Measurements from ENCODE around the gene OR5J2.

Gene OR5J2

GRCh38 chr11:56163804-56164203 is 12.6 kb upstream of the OR5J2 start:
- no peak overlapping the region for H3K27ac ChIP-seq
- H3K4me1 ChIP-seq (ENCODE audit: control insufficient read depth in 1 of 2, insufficient read depth in 1 of 2, low read depth in 1 of 2, low read length in 1 of 2): no peaks in the 10 kb centered on the region
- no peak overlapping the region for H3K4me3 ChIP-seq (ENCODE audit: low read depth in 1 of 2, low read length in 1 of 2)
- H3K36me3 ChIP-seq: no peaks in the 10 kb centered on the region
- TF ChIP-seq CTCF (IDR thresholded peaks at IDR 0.05): no peak
- H3K27me3 ChIP-seq: no peaks in the 10 kb centered on the region
- H3K9me3 ChIP-seq: no peaks in the 10 kb centered on the region

- no peak for TF ChIP-seq CTCF (IDR thresholded peaks at IDR 0.05)
- H3K27ac ChIP-seq: no peak overlapping the region
Observed at GRCh38 chr11:56172256-56172830, 4.1 kb upstream of the OR5J2 start.

GRCh38 chr11:56183459-56183858 is 7.0 kb downstream of the OR5J2 start:
- Histone ChIP-seq H3K36me3 (no peaks in the 10 kb centered on the region), H3K9me3 (peaks cover 2% of the 10 kb centered on the region), H3K27me3 (no peaks in the 10 kb centered on the region), H3K27ac (no peak overlapping the region), H3K4me1 (ENCODE audit: control insufficient read depth in 1 of 2, insufficient read depth in 1 of 2, low read depth in 1 of 2, low read length in 1 of 2) (no peaks in the 10 kb centered on the region), H3K4me3 (ENCODE audit: low read depth in 1 of 2, low read length in 1 of 2) (no peak overlapping the region)
- no peak for TF ChIP-seq CTCF (IDR thresholded peaks at IDR 0.05)

More at GRCh38 chr11:56172256-56172830, 4.1 kb upstream of the OR5J2 start:
- Histone ChIP-seq H3K4me1 (ENCODE audit: control insufficient read depth in 1 of 2, insufficient read depth in 1 of 2, low read depth in 1 of 2, low read length in 1 of 2) (no peaks in the 10 kb centered on the region), H3K4me3 (ENCODE audit: low read depth in 1 of 2, low read length in 1 of 2) (no peak overlapping the region), H3K36me3 (no peaks in the 10 kb centered on the region), H3K27me3 (no peaks in the 10 kb centered on the region), H3K9me3 (no peaks in the 10 kb centered on the region)

GRCh38 chr11:56188602-56189001 is 12.2 kb downstream of the OR5J2 start:
- Histone ChIP-seq H3K9me3 (peaks cover 2% of the 10 kb centered on the region), H3K4me3 (ENCODE audit: low read depth in 1 of 2, low read length in 1 of 2) (no peak overlapping the region), H3K27ac (no peak overlapping the region), H3K4me1 (ENCODE audit: control insufficient read depth in 1 of 2, insufficient read depth in 1 of 2, low read depth in 1 of 2, low read length in 1 of 2) (no peaks in the 10 kb centered on the region), H3K27me3 (no peaks in the 10 kb centered on the region), H3K36me3 (no peaks in the 10 kb centered on the region)
- no peak for TF ChIP-seq CTCF (IDR thresholded peaks at IDR 0.05)

DNA sequence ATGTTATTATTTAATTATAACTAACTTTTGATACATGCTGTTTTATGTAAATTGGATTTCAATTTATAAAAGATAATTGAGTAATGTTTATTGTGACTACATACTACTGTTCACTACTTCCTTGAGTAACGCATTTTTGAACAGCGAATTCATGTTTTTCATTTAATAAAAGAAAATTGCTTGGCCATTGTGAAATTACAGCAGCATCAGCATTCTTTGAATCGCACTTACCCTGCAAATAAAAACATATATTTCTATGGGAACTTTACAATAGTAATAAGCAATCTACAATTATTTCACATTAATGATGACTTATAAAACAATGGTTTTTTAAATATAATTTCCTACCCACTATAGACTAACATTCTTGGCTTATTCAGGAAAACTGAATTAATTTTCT is 20.3 kb downstream of the OR5J2 start:
- Histone ChIP-seq H3K4me1 (ENCODE audit: control insufficient read depth in 1 of 2, insufficient read depth in 1 of 2, low read depth in 1 of 2, low read length in 1 of 2) (no peaks in the 10 kb centered on the region), H3K36me3 (no peaks in the 10 kb centered on the region), H3K9me3 (no peaks in the 10 kb centered on the region), H3K27ac (no peak overlapping the region), H3K27me3 (no peaks in the 10 kb centered on the region), H3K4me3 (ENCODE audit: low read depth in 1 of 2, low read length in 1 of 2) (no peak overlapping the region)
- no peak for TF ChIP-seq CTCF (IDR thresholded peaks at IDR 0.05)

- H3K27ac ChIP-seq: no peak overlapping the region
- no peak for TF ChIP-seq CTCF (IDR thresholded peaks at IDR 0.05)
- no peaks in the 10 kb centered on the region for H3K36me3 ChIP-seq
- H3K9me3 ChIP-seq: no peaks in the 10 kb centered on the region
- H3K4me3 ChIP-seq (ENCODE audit: low read depth in 1 of 2, low read length in 1 of 2): no peak overlapping the region
- H3K4me1 ChIP-seq (ENCODE audit: control insufficient read depth in 1 of 2, insufficient read depth in 1 of 2, low read depth in 1 of 2, low read length in 1 of 2): no peaks in the 10 kb centered on the region
- H3K27me3 ChIP-seq: no peaks in the 10 kb centered on the region
Observed at GRCh38 chr11:56197367-56197766, 20.9 kb downstream of the OR5J2 start.
